Thymus (tissue), 11 donors: Measurements from ENCODE around the gene AHCYL2. TPM values are rescaled to one million over a fixed set of nuclear protein-coding genes. Genes with fewer than 3 reads are reported as not detected.

Source experiments
- DNase-seq, 9 donors: peaks; one replicate each; pipeline ENCODE4 v3.0.0-alpha.2; 2013; ENCODE audit warnings: low spot score in 9 of 9, low read depth in 6 of 9, missing footprints in 1 of 9
- H3K27ac ChIP-seq, 2 donors: one replicate each; pipeline ENCODE4 v1.5.1; 2013; ENCODE audit warnings: control low read depth in 1 of 2, low read depth in 1 of 2, low read length in 1 of 2, mild to moderate bottlenecking in 1 of 2, moderate library complexity in 1 of 2
- H3K27me3 ChIP-seq, 2 donors: one replicate each; pipeline ENCODE4 v1.5.1; 2013; ENCODE audit warnings: low read length in 1 of 2; ENCODE audit not compliant: control insufficient read depth in 2 of 2, insufficient read depth in 1 of 2
- H3K36me3 ChIP-seq, 2 donors: one replicate each; pipeline ENCODE4 v1.5.1; 2013; ENCODE audit warnings: low read length in 1 of 2, mild to moderate bottlenecking in 1 of 2, moderate library complexity in 1 of 2; ENCODE audit not compliant: control insufficient read depth in 2 of 2, insufficient read depth in 2 of 2
- H3K4me1 ChIP-seq, 2 donors: one replicate each; pipeline ENCODE4 v1.5.1; 2013; ENCODE audit warnings: low read length in 2 of 2; ENCODE audit not compliant: control insufficient read depth in 2 of 2, insufficient read depth in 2 of 2
- H3K4me3 ChIP-seq, 2 donors: one replicate each; pipeline ENCODE4 v1.5.1; 2013; ENCODE audit warnings: low read length in 2 of 2, control low read depth in 1 of 2, mild to moderate bottlenecking in 1 of 2
- H3K9me3 ChIP-seq, 2 donors: one replicate each; pipeline ENCODE4 v1.5.1; 2013; ENCODE audit warnings: low read length in 1 of 2, mild to moderate bottlenecking in 1 of 2; ENCODE audit not compliant: control insufficient read depth in 2 of 2, insufficient read depth in 1 of 2
- WGBS: extraction: QIAGEN DNeasy Blood & Tissue Kit; methylation state at CpG from one replicate; pipeline ENCODE4 v1.1.7; 2013; 5-methylcytosine and 5-hydroxymethylcytosine counted together
- polyA plus RNA-seq: library from polyadenylated mRNA; stranded (reverse); fragments of 200-250 nt; gene quantifications from one replicate; pipeline ENCODE4 v1.2.3, GENCODE V29; 2013
- total RNA-seq: library from RNA; stranded (reverse); fragments of 120-200 nt; gene quantifications from one replicate; pipeline ENCODE4 v1.2.4, GENCODE V29; 2013
- donor health status: healthy.

Gene AHCYL2
- total and polyA plus RNA-seq, 2 donors: 6.6 to 6.8 TPM

GRCh38 chr7:129205126-129205818, 19.6 kb upstream of the AHCYL2 start:
- Histone ChIP-seq H3K4me1 (no peaks in the 10 kb centered on the region), H3K4me3 (no peak overlapping the region), H3K27ac (no peak overlapping the region), H3K9me3 (no peaks in the 10 kb centered on the region), H3K36me3 (peaks cover 3 to 10% of the 10 kb centered on the region in 2 donors), H3K27me3 (no peaks in the 10 kb centered on the region)
- no peak for DNase-seq
- 96% methylated on average over 29 of the region's 29 CpGs for WGBS

DNA sequence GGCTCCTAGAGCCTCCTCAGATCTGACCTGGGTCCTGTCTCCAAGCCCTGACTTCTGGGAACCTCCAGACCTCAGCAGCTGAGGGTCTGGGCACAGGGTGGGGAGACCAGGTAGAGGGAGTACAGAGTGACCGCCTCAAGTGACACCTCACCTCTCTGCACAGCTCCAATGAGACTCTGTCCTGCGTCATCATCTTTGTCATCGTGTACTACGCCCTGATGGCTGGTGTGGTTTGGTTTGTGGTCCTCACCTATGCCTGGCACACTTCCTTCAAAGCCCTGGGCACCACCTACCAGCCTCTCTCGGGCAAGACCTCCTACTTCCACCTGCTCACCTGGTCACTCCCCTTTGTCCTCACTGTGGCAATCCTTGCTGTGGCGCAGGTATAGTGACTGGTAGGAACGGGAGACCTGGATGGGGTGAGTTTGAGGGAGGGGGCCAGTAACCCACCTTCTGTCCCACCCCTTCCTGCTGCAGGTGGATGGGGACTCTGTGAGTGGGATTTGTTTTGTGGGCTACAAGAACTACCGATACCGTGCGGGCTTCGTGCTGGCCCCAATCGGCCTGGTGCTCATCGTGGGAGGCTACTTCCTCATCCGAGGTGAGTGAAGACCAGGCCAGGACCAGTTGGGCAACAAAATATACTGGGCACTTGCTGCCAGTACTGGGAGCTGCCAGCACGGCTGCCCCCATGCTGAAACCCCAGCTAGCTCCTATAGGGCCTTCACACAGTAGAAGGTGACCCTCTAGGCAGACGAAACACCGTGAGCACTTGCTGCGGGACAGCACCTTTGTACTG, 18.6 kb upstream of the AHCYL2 start:
- DNase-seq: no peak
- WGBS: 95% methylated on average over 18 of the region's 18 CpGs

GRCh38 chr7:129208667-129209066, 16.2 kb upstream of the AHCYL2 start:
- no peaks in the 10 kb centered on the region for H3K4me1 ChIP-seq
- H3K36me3 ChIP-seq: peaks cover 3 to 13% of the 10 kb centered on the region in 2 donors
- DNase-seq: no peak
- 94% methylated on average over 9 of the region's 9 CpGs for WGBS
- H3K9me3 ChIP-seq: no peaks in the 10 kb centered on the region
- H3K27me3 ChIP-seq: no peaks in the 10 kb centered on the region
- no peak overlapping the region for H3K27ac ChIP-seq
- H3K4me3 ChIP-seq: no peak overlapping the region

More for the DNA sequence above, 18.6 kb upstream of the AHCYL2 start:
- Histone ChIP-seq H3K27ac (no peak overlapping the region), H3K4me3 (no peak overlapping the region), H3K36me3 (peaks cover 3 to 13% of the 10 kb centered on the region in 2 donors), H3K4me1 (no peaks in the 10 kb centered on the region), H3K9me3 (no peaks in the 10 kb centered on the region), H3K27me3 (no peaks in the 10 kb centered on the region)

DNA sequence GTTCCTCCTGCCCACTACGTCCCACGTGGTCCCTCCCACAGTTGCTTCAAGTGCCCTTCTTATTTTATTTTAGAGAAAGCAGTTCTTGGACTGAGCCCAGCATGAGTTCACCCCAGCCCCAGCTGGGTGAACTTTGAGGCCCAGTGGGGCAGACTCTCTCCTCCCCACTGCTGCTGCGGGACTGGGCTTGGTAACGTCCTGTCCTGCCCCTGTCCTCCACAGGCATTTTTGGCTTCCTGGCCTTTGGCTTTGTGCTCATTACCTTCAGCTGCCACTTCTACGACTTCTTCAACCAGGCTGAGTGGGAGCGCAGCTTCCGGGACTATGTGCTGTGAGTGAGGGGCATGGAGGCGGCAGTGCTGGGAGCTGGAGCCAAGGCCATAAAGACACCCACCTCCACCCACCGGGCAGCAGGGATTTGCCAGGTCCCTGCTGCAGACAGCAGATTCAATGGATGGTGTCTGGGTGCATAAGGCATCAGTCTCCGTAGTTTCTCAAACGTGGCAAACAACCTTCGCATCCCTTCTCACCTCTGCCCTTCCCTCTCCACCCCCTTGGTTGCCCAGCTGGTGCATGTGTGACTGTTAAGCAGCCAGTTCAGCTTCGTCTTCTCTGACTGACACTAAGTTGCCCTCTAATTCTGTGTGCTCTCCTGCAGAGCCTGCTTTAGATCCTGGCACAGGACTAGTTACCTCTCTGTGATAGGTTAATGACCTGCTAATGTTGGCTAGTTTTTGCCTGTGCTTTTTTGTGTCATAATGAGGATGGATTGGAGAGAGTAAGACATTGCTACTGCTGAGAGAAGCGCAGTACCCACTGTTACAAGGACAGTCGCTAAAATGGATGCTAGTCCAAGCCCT, 15.5 kb upstream of the AHCYL2 start:
- H3K27me3 ChIP-seq: no peaks in the 10 kb centered on the region
- no peak overlapping the region for H3K27ac ChIP-seq
- H3K36me3 ChIP-seq: peaks cover 3 to 13% of the 10 kb centered on the region in 2 donors
- no peaks in the 10 kb centered on the region for H3K9me3 ChIP-seq
- no peaks in the 10 kb centered on the region for H3K4me1 ChIP-seq
- no peak overlapping the region for H3K4me3 ChIP-seq
- 97% methylated on average over 15 of the region's 15 CpGs for WGBS
- no peak for DNase-seq

DNA sequence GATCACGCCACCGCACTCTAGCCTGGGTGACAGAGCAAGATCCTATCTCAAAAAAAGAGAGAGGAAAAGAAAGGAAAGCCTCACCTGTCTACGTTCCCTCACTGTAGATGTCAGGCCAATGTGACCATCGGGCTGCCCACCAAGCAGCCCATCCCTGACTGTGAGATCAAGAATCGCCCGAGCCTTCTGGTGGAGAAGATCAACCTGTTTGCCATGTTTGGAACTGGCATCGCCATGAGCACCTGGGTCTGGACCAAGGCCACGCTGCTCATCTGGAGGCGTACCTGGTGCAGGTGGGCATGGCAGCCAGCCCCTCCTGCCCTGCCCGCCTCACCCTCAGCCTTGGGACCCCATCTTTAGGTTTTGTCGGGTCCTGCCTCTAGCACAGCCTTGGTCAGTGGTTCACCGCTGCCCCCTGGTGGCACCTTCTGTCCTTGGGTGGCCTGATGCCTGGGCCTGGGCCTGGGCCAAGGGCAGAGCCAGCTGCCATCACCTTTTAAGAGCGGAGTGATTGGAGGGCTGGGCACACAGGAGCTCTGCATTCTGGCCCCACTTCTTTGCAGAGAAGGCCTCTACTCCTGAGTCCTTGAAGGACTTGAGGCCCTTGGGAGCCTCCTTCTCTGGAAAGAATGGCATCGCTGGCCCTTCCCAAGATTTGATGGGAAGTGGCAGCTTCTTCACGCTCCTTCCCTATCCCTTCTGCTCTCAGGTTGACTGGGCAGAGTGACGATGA, 14.4 kb upstream of the AHCYL2 start:
- peaks cover 0 to 13% of the 10 kb centered on the region in 2 donors for H3K36me3 ChIP-seq
- peak in 3 of 9 donors; percentile 51 to 72 (median 66) for DNase-seq
- H3K27ac ChIP-seq: no peak overlapping the region
- peaks cover 0 to 2% of the 10 kb centered on the region in 2 donors for H3K9me3 ChIP-seq
- H3K27me3 ChIP-seq: no peaks in the 10 kb centered on the region
- 83% methylated on average over 16 of the region's 16 CpGs for WGBS
- no peaks in the 10 kb centered on the region for H3K4me1 ChIP-seq
- H3K4me3 ChIP-seq: no peak overlapping the region

GRCh38 chr7:129210989-129211312, 13.9 kb upstream of the AHCYL2 start:
- H3K4me3 ChIP-seq: no peak overlapping the region
- H3K27me3 ChIP-seq: no peaks in the 10 kb centered on the region
- H3K4me1 ChIP-seq: no peaks in the 10 kb centered on the region
- no peak for DNase-seq
- H3K27ac ChIP-seq: no peak overlapping the region
- H3K36me3 ChIP-seq: peaks cover 0 to 9% of the 10 kb centered on the region in 2 donors
- WGBS: 93% methylated on average over 14 of the region's 14 CpGs
- peaks cover 0 to 5% of the 10 kb centered on the region in 2 donors for H3K9me3 ChIP-seq

DNA sequence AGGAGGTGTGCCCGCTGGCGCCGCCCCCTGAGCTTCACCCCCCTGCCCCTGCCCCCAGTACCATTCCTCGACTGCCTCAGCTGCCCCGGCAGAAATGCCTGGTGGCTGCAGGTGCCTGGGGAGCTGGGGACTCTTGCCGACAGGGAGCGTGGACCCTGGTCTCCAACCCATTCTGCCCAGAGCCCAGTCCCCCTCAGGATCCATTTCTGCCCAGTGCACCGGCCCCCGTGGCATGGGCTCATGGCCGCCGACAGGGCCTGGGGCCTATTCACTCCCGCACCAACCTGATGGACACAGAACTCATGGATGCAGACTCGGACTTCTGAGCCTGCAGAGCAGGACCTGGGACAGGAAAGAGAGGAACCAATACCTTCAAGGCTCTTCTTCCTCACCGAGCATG, 12.7 kb upstream of the AHCYL2 start:
- Histone ChIP-seq H3K36me3 (peaks cover 0 to 9% of the 10 kb centered on the region in 2 donors), H3K27ac (no peak overlapping the region), H3K4me1 (no peaks in the 10 kb centered on the region), H3K9me3 (peaks cover 0 to 10% of the 10 kb centered on the region in 2 donors), H3K27me3 (no peaks in the 10 kb centered on the region), H3K4me3 (no peak overlapping the region)
- 96% methylated on average over 14 of the region's 14 CpGs for WGBS
- no peak for DNase-seq

- Histone ChIP-seq H3K27ac (no peak overlapping the region), H3K4me3 (no peak overlapping the region), H3K4me1 (no peaks in the 10 kb centered on the region), H3K9me3 (peaks cover 0 to 10% of the 10 kb centered on the region in 2 donors), H3K27me3 (no peaks in the 10 kb centered on the region), H3K36me3 (peaks cover 0 to 9% of the 10 kb centered on the region in 2 donors)
- 97% methylated on average over 4 of the region's 4 CpGs for WGBS
- DNase-seq: no peak
Measured at GRCh38 chr7:129212596-129212995, 12.2 kb upstream of the AHCYL2 start.
